ENCODE data around the gene IFIT1.

Gene IFIT1

GRCh38 chr10:89414879-89415821 is 22.7 kb downstream of the IFIT1 start:
- Histone ChIP-seq H3K4me3 (replicated peaks; ENCODE audit: insufficient read depth, low read length) (peak overlapping the region; percentile 83), H3K27ac (replicated peaks) (no peak overlapping the region), H3K27me3 (ENCODE audit: insufficient read depth, poor library complexity, severe bottlenecking) (peaks cover 9% of the 10 kb centered on the region)
- no peak for DNase-seq (ENCODE audit: low read depth in 1 of 2, low spot score in 1 of 2)
- TF ChIP-seq POLR2AphosphoS5 (IDR thresholded peaks at IDR 0.05; ENCODE audit: low read depth) (no peak), CTCF (IDR thresholded peaks at IDR 0.05; ENCODE audit: insufficient read depth, low read length) (no peak), SPI1 (IDR thresholded peaks at IDR 0.05; ENCODE audit: borderline replicate concordance, low read depth) (no peak)
- TF ChIP-seq, protein P1, sequence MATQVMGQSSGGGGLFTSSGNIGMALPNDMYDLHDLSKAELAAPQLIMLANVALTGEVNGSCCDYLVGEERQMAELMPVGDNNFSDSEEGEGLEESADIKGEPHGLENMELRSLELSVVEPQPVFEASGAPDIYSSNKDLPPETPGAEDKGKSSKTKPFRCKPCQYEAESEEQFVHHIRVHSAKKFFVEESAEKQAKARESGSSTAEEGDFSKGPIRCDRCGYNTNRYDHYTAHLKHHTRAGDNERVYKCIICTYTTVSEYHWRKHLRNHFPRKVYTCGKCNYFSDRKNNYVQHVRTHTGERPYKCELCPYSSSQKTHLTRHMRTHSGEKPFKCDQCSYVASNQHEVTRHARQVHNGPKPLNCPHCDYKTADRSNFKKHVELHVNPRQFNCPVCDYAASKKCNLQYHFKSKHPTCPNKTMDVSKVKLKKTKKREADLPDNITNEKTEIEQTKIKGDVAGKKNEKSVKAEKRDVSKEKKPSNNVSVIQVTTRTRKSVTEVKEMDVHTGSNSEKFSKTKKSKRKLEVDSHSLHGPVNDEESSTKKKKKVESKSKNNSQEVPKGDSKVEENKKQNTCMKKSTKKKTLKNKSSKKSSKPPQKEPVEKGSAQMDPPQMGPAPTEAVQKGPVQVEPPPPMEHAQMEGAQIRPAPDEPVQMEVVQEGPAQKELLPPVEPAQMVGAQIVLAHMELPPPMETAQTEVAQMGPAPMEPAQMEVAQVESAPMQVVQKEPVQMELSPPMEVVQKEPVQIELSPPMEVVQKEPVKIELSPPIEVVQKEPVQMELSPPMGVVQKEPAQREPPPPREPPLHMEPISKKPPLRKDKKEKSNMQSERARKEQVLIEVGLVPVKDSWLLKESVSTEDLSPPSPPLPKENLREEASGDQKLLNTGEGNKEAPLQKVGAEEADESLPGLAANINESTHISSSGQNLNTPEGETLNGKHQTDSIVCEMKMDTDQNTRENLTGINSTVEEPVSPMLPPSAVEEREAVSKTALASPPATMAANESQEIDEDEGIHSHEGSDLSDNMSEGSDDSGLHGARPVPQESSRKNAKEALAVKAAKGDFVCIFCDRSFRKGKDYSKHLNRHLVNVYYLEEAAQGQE (IDR thresholded peaks at IDR 0.05; ENCODE audit: insufficient replicate concordance, low read depth): no peak

DNA sequence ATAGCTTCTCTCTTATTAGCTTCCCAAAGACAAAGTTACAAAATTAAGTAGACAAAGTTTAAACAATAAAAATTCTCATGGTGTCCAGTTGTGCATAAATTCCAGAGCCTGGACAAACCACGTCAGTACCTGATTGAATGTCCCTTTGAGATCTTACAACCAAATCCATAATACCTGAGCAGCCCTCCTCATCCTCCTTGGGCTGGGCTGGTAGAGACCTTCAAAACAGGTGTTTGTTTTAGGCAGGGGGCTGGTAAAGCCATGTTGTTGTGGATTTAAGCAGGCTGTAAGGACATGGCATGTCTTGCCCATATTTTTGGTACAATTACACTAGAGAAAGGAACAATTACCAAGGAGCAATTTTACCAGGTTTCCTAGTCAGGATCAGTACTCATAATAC is 24.0 kb downstream of the IFIT1 start:
- H3K27me3 ChIP-seq (ENCODE audit: insufficient read depth, poor library complexity, severe bottlenecking): peaks cover 9% of the 10 kb centered on the region
- no peak overlapping the region for H3K4me3 ChIP-seq (replicated peaks; ENCODE audit: insufficient read depth, low read length)
- H3K27ac ChIP-seq (replicated peaks): no peak overlapping the region
- TF ChIP-seq POLR2AphosphoS5 (IDR thresholded peaks at IDR 0.05; ENCODE audit: low read depth) (no peak), GABPA (IDR thresholded peaks at IDR 0.05; ENCODE audit: low read depth) (no peak), CTCF (IDR thresholded peaks at IDR 0.05; ENCODE audit: insufficient read depth, low read length) (no peak), SPI1 (IDR thresholded peaks at IDR 0.05; ENCODE audit: borderline replicate concordance, low read depth) (no peak)
- TF ChIP-seq, protein P1 (IDR thresholded peaks at IDR 0.05; ENCODE audit: insufficient replicate concordance, low read depth): no peak
- no peak for DNase-seq (ENCODE audit: low read depth in 1 of 2, low spot score in 1 of 2)

GRCh38 chr10:89419548-89419947 is 27.1 kb downstream of the IFIT1 start:
- no peak overlapping the region for H3K27ac ChIP-seq (replicated peaks)
- TF ChIP-seq GABPA (IDR thresholded peaks at IDR 0.05; ENCODE audit: low read depth): no peak
- TF ChIP-seq SPI1 (IDR thresholded peaks at IDR 0.05; ENCODE audit: borderline replicate concordance, low read depth): no peak
- TF ChIP-seq, protein P1 (IDR thresholded peaks at IDR 0.05; ENCODE audit: insufficient replicate concordance, low read depth): no peak
- TF ChIP-seq POLR2AphosphoS5 (IDR thresholded peaks at IDR 0.05; ENCODE audit: low read depth): no peak
- TF ChIP-seq CTCF (IDR thresholded peaks at IDR 0.05; ENCODE audit: insufficient read depth, low read length): no peak
- H3K4me3 ChIP-seq (replicated peaks; ENCODE audit: insufficient read depth, low read length): no peak overlapping the region
- DNase-seq (ENCODE audit: low read depth in 1 of 2, low spot score in 1 of 2): no peak
- peaks cover 13% of the 10 kb centered on the region for H3K27me3 ChIP-seq (ENCODE audit: insufficient read depth, poor library complexity, severe bottlenecking)
